DOHH2 (cell line): ENCODE results near the gene FAM229A.
A peak's percentile ranks its signal among the peaks of the same experiment; 100 is the strongest.

Experiments
- H3F3A ChIP-seq: fragments of 200-600 bp; sonication (generic), shearing (Covaris generic); 2 replicates; pipeline ENCODE4 v1.6.0; 2016; ENCODE audit warnings: antibody characterized with exemption, mild to moderate bottlenecking; ENCODE audit not compliant: control insufficient read depth, insufficient read depth
- H3K27ac ChIP-seq: fragments of 200-600 bp; sonication (generic); 2 replicates; pipeline ENCODE4 v1.5.1; 2014; ENCODE audit warnings: low read depth, mild to moderate bottlenecking, low read length, moderate library complexity
- H3K27me3 ChIP-seq: fragments of 200-600 bp; sonication (generic); 2 replicates; pipeline ENCODE4 v1.6.1; 2014; ENCODE audit warnings: mild to moderate bottlenecking, low read length, mixed read lengths; ENCODE audit not compliant: control insufficient read depth
- H3K36me3 ChIP-seq: fragments of 200-600 bp; sonication (generic); 2 replicates; pipeline ENCODE4 v1.6.1; 2014; ENCODE audit warnings: mild to moderate bottlenecking, low read length, moderate library complexity, mixed read lengths; ENCODE audit not compliant: control insufficient read depth
- H3K4me1 ChIP-seq: fragments of 200-600 bp; sonication (generic); 2 replicates; pipeline ENCODE4 v1.6.1; 2014; ENCODE audit warnings: mild to moderate bottlenecking, low read length, mixed read lengths; ENCODE audit not compliant: control insufficient read depth
- H3K4me2 ChIP-seq: fragments of 200-600 bp; sonication (generic); 2 replicates; pipeline ENCODE4 v1.6.0; 2014; ENCODE audit warnings: mild to moderate bottlenecking, low read length, moderate library complexity
- H3K4me3 ChIP-seq: fragments of 200-600 bp; sonication (generic); 2 replicates; pipeline ENCODE4 v1.5.1; 2014; ENCODE audit warnings: mild to moderate bottlenecking, low read length, mixed read lengths
- H3K79me2 ChIP-seq: fragments of 200-600 bp; sonication (generic); 2 replicates; pipeline ENCODE4 v1.6.1; 2014; ENCODE audit warnings: mild to moderate bottlenecking, low read length, mixed read lengths; ENCODE audit not compliant: control insufficient read depth
- H3K9me2 ChIP-seq: fragments of 200-600 bp; sonication (generic); replicated peaks from 2 replicates; pipeline ENCODE4 v1.6.1; 2014; ENCODE audit warnings: mild to moderate bottlenecking, low read length, mixed read lengths; ENCODE audit not compliant: control insufficient read depth
- H3K9me3 ChIP-seq: fragments of 200-600 bp; sonication (generic); 2 replicates; pipeline ENCODE4 v1.6.1; 2014; ENCODE audit warnings: antibody characterized with exemption, low read length, mixed read lengths; ENCODE audit not compliant: control insufficient read depth, insufficient read depth
- H4K20me1 ChIP-seq: fragments of 200-600 bp; sonication (generic); 2 replicates; pipeline ENCODE4 v1.6.0; 2014; ENCODE audit warnings: low read depth, mild to moderate bottlenecking, antibody characterized with exemption, low read length, moderate library complexity; ENCODE audit not compliant: control insufficient read depth, insufficient read depth
- CTCF ChIP-seq: fragments of 200-600 bp; sonication (generic); IDR thresholded peaks from one replicate; pipeline ENCODE4 v1.5.1; 2014; ENCODE audit warnings: antibody characterized with exemption, mild to moderate bottlenecking, low read depth, low read length; ENCODE audit not compliant: poor library complexity, severe bottlenecking
- EZH2phosphoT487 ChIP-seq: fragments of 200-600 bp; sonication (generic); IDR thresholded peaks from 2 replicates; pipeline ENCODE4 v1.6.1; 2017; ENCODE audit warnings: borderline replicate concordance, mild to moderate bottlenecking, antibody characterized with exemption, low read length, moderate library complexity, mixed read lengths

FAM229A gene

GRCh38 chr1:32336963-32337675 is 25.2 kb downstream of the FAM229A start:
- no peaks in the 10 kb centered on the region for H3K9me3 ChIP-seq
- TF ChIP-seq EZH2phosphoT487 (no peak), CTCF (no peak)
- H4K20me1 ChIP-seq = peaks cover 15% of the 10 kb centered on the region
- H3K4me2 ChIP-seq = peak overlapping the region; percentile 85
- no peaks in the 10 kb centered on the region for H3K27me3 ChIP-seq
- H3K79me2 ChIP-seq = peaks cover 36% of the 10 kb centered on the region
- H3K36me3 ChIP-seq = peaks cover 30% of the 10 kb centered on the region
- peaks cover 64% of the 10 kb centered on the region for H3K4me1 ChIP-seq
- no peaks in the 10 kb centered on the region for H3K9me2 ChIP-seq
- peak overlapping the region; percentile 53 for H3K27ac ChIP-seq
- H3K4me3 ChIP-seq = peak overlapping the region; percentile 82
- peaks cover 32% of the 10 kb centered on the region for H3F3A ChIP-seq

- Histone ChIP-seq H3K27me3 (no peaks in the 10 kb centered on the region), H3K27ac (peak overlapping the region; percentile 53), H3K79me2 (peaks cover 37% of the 10 kb centered on the region), H3K4me3 (peak overlapping the region; percentile 82), H3K4me2 (peak overlapping the region; percentile 85), H3K36me3 (peaks cover 35% of the 10 kb centered on the region), H3F3A (peaks cover 38% of the 10 kb centered on the region), H4K20me1 (peaks cover 15% of the 10 kb centered on the region), H3K9me3 (no peaks in the 10 kb centered on the region), H3K9me2 (no peaks in the 10 kb centered on the region), H3K4me1 (peaks cover 64% of the 10 kb centered on the region)
- TF ChIP-seq CTCF (no peak), EZH2phosphoT487 (no peak)
Observed at GRCh38 chr1:32336591-32336932, 25.7 kb downstream of the FAM229A start.

GRCh38 chr1:32335790-32336590 is 26.3 kb downstream of the FAM229A start, which contains the start of gene MARCKSL1:
Gene MARCKSL1 (minus strand): TSS chr1:32336233. CDS start chr1:32336033, 200 bp downstream.
- Histone ChIP-seq H3F3A (peaks cover 42% of the 10 kb centered on the region), H3K36me3 (peaks cover 41% of the 10 kb centered on the region), H3K4me1 (peaks cover 64% of the 10 kb centered on the region), H3K27ac (peak within 1 kb of the TSS; percentile 66), H3K79me2 (peaks cover 37% of the 10 kb centered on the region), H3K4me3 (peak within 1 kb of the TSS; percentile 82), H3K9me2 (no peaks in the 10 kb centered on the region), H4K20me1 (peaks cover 15% of the 10 kb centered on the region), H3K27me3 (no peaks in the 10 kb centered on the region), H3K9me3 (no peaks in the 10 kb centered on the region), H3K4me2 (peak within 1 kb of the TSS; percentile 85)
- TF ChIP-seq CTCF (no peak), EZH2phosphoT487 (no peak)
